Fibroblast of the conjunctiva (primary cell): ENCODE measurements around the gene CEP350.
A peak's percentile ranks its signal among the peaks of the same experiment; 100 is the strongest.
"Not testable (repeated sequence)": the region's sequence is repeated elsewhere in the genome, so short reads cannot be mapped to it uniquely, and the experiment has no call there.

Source experiments
- DNase-seq: peaks from one replicate; pipeline ENCODE4 v3.0.0-alpha.2; 2010; ENCODE audit warnings: low read depth

CEP350 gene

GRCh38 chr1:179984942-179985341 lies 30.3 kb downstream of the CEP350 start:
- DNase-seq: no peak

- no peak for DNase-seq
These were observed 36.2 kb downstream of the CEP350 start for GRCh38 chr1:179990847-179991246.

GRCh38 chr1:179995576-179995975 lies 41.0 kb downstream of the CEP350 start:
- DNase-seq: no peak

GRCh38 chr1:179996099-179996498 lies 41.5 kb downstream of the CEP350 start:
- DNase-seq: no peak

GRCh38 chr1:180000575-180000974 lies 46.0 kb downstream of the CEP350 start:
- no peak for DNase-seq

- DNase-seq: no peak
These were observed 47.8 kb downstream of the CEP350 start for GRCh38 chr1:180002437-180002836.

GRCh38 chr1:180003026-180003695 lies 48.6 kb downstream of the CEP350 start:
- no peak for DNase-seq

- DNase-seq: not testable (repeated sequence)
These were observed 52.2 kb downstream of the CEP350 start for GRCh38 chr1:180006762-180007161.

GRCh38 chr1:180020017-180020416 lies 65.4 kb downstream of the CEP350 start:
- DNase-seq: no peak

- DNase-seq: no peak
These were observed 71.9 kb downstream of the CEP350 start for GRCh38 chr1:180026556-180026955.

- DNase-seq: peak; percentile 23
These were observed 73.4 kb downstream of the CEP350 start for GRCh38 chr1:180027949-180028445.

GRCh38 chr1:180028864-180029263 lies 74.3 kb downstream of the CEP350 start:
- DNase-seq: no peak

- DNase-seq: no peak
These were observed 75.0 kb downstream of the CEP350 start for GRCh38 chr1:180029524-180030135.

- DNase-seq: no peak
These were observed 77.1 kb downstream of the CEP350 start for GRCh38 chr1:180031664-180032063.

- no peak for DNase-seq
These were observed 78.8 kb downstream of the CEP350 start for GRCh38 chr1:180033390-180033789.

GRCh38 chr1:180040034-180040433 lies 85.4 kb downstream of the CEP350 start:
- peak; percentile 2 for DNase-seq

GRCh38 chr1:180041582-180041981 lies 87.0 kb downstream of the CEP350 start:
- DNase-seq: no peak

GRCh38 chr1:180042988-180043622 lies 88.5 kb downstream of the CEP350 start:
- DNase-seq: peak; percentile 5

GRCh38 chr1:180043785-180044184 lies 89.2 kb downstream of the CEP350 start:
- DNase-seq: no peak

- DNase-seq: no peak
These were observed 92.1 kb downstream of the CEP350 start for GRCh38 chr1:180046674-180047073.

- DNase-seq: no peak
These were observed 99.3 kb downstream of the CEP350 start for GRCh38 chr1:180053594-180054567.

GRCh38 chr1:180057883-180058396 lies 103.3 kb downstream of the CEP350 start:
- peak; percentile 3 for DNase-seq
